Pancreas (tissue), 10 donors: ENCODE results near the gene ADGRV1. TPM values are rescaled to one million over a fixed set of nuclear protein-coding genes. Genes with fewer than 3 reads are reported as not detected.
"Not testable (repeated sequence)": the region's sequence is repeated elsewhere in the genome, so short reads cannot be mapped to it uniquely, and the experiment has no call there.

Source experiments
- ATAC-seq, 4 donors: fragments of 200-7000 bp; cut with Tn5 transposase; one replicate each; pipeline versions ENCODE4 v1.8.0 to v1.9.1; 2020; ENCODE audit warnings: mild to moderate bottlenecking in 4 of 4, moderate library complexity in 4 of 4
- DNase-seq, 6 donors: peaks; one replicate each; pipeline ENCODE4 v3.0.0-alpha.2; 2020
- FAIRE-seq: peaks from 2 replicates; lab custom pipeline; 2012; peaks lifted over from hg19 to GRCh38; lab: Jason Lieb, UNC
- H3K27ac ChIP-seq, 4 donors: fragments of 200-600 bp; sonication (generic); 1 replicate in 3 of 4; 2 replicates in 1 of 4; pipeline versions ENCODE4 v1.5.0 to v1.8.0; 2020
- H3K27me3 ChIP-seq, 4 donors: fragments of 200-600 bp; one replicate each; pipeline ENCODE4 v1.8.0; 2021
- H3K36me3 ChIP-seq, 3 donors: fragments of 200-600 bp; sonication (generic) in 1 of 3; one replicate each; pipeline versions ENCODE4 v1.5.0 to v1.8.0; 2020 to 2021
- H3K4me1 ChIP-seq, 3 donors: fragments of 200-600 bp; one replicate each; pipeline ENCODE4 v1.8.0; 2021
- H3K4me3 ChIP-seq, 4 donors: fragments of 200-600 bp; sonication (generic) in 2 of 4; one replicate each; pipeline versions ENCODE4 v1.5.0 to v1.8.0; 2020 to 2021
- H3K9me3 ChIP-seq, 4 donors: fragments of 200-600 bp; one replicate each; pipeline ENCODE4 v1.8.0; 2021
- CTCF ChIP-seq, 4 donors: fragments of 200-600 bp; sonication (generic) in 3 of 4; IDR thresholded peaks; one replicate each; pipeline versions ENCODE4 v1.5.0 to v1.8.0; 2021; ENCODE audit warnings: antibody characterized with exemption in 4 of 4
- WGBS, 2 donors: extraction: QIAGEN DNeasy Blood & Tissue Kit; methylation state at CpG; one replicate each; pipeline ENCODE4 v1.1.7; 2013; 5-methylcytosine and 5-hydroxymethylcytosine counted together
- intact Hi-C, 3 donors: fragments of 100-400 bp; cut with DNase I; formaldehyde crosslinking; loops; one replicate each; pipeline versions ENCODE4 v1.11.1 to v1.14.2; 2022
- polyA plus RNA-seq, 2 donors: library from polyadenylated mRNA; stranded (reverse); fragments of 200-250 nt; gene quantifications; one replicate each; pipeline ENCODE4 v1.2.3, GENCODE V29; 2013
- total RNA-seq, 6 donors: library from RNA; stranded (reverse); fragmentation: NEBNext Ultra II Directional in 4 of 6; extraction: Animal tissue kit (Norgen Biotek cat#: 25700) in 4 of 6; gene quantifications; one replicate each; pipeline versions ENCODE4 v1.2.1 to v1.2.4, GENCODE V29; 2021 to 2023
- donor health status: healthy with polysubstance abuse.
- donor health status: DM: no; HTN: no; CAD: no; lungs with moderate emphysema.
- donor health status: DM: no; HTN: no; CAD: no.
- donor health status: control.
- donor health status: control.
- donor health status: Bipolar disorder and iron deficiency.
- donor health status: DM: yes; HTN: yes; CAD: no.
- donor health status: DM: no; HTN: no; CAD: no.
- donor health status: DM: no; HTN: no; CAD: no.
- donor health status: DM: yes; HTN: yes; CAD: no.

The ADGRV1 gene
- total and polyA plus RNA-seq, 8 donors = 3.9 to 6.9 (median 5.4) TPM

- no peak overlapping the region for H3K4me3 ChIP-seq
- 96 to 97% methylated on average over 3 of the region's 3 CpGs for WGBS, 2 donors
- TF ChIP-seq CTCF (IDR thresholded peaks at IDR 0.05) = no peak
- H3K27me3 ChIP-seq = no peaks in the 10 kb centered on the region
- no peaks in the 10 kb centered on the region for H3K36me3 ChIP-seq
- H3K27ac ChIP-seq = no peak overlapping the region
- DNase-seq (no peak), ATAC-seq (no peak), FAIRE-seq (no peak)
- intact Hi-C loops = no loop called here
- no peaks in the 10 kb centered on the region for H3K4me1 ChIP-seq
- H3K9me3 ChIP-seq = no peaks in the 10 kb centered on the region
Observed at GRCh38 chr5:90834711-90835110, 276.1 kb downstream of the ADGRV1 start.

- no peak for ATAC-seq
- Histone ChIP-seq H3K4me3 (no peak overlapping the region), H3K4me1 (no peaks in the 10 kb centered on the region), H3K9me3 (no peaks in the 10 kb centered on the region), H3K36me3 (no peaks in the 10 kb centered on the region), H3K27me3 (no peaks in the 10 kb centered on the region), H3K27ac (no peak overlapping the region)
- DNase-seq = no peak
- FAIRE-seq = no peak
- intact Hi-C loops = no loop called here
- WGBS, 2 donors = 81 to 85% methylated on average over 5 of the region's 5 CpGs
- no peak for TF ChIP-seq CTCF (IDR thresholded peaks at IDR 0.05)
Observed at GRCh38 chr5:90843443-90843842, 284.8 kb downstream of the ADGRV1 start.

- TF ChIP-seq CTCF (IDR thresholded peaks at IDR 0.05) = no peak
- FAIRE-seq (no peak), ATAC-seq (peak; percentile 24 to 76 (median 56)), DNase-seq (peak in 3 of 6 donors; percentile 11 to 22 (median 18))
- Histone ChIP-seq H3K27me3 (no peaks in the 10 kb centered on the region), H3K4me3 (no peak overlapping the region), H3K27ac (no peak overlapping the region), H3K4me1 (no peaks in the 10 kb centered on the region), H3K9me3 (no peaks in the 10 kb centered on the region), H3K36me3 (no peaks in the 10 kb centered on the region)
- WGBS, 2 donors = 41 to 49% methylated on average over 5 of the region's 5 CpGs
- intact Hi-C loops = no loop called here
Observed at GRCh38 chr5:90844931-90845330, 286.3 kb downstream of the ADGRV1 start.

- H3K27me3 ChIP-seq = no peaks in the 10 kb centered on the region
- 88 to 91% methylated on average over 7 of the region's 7 CpGs for WGBS, 2 donors
- H3K4me1 ChIP-seq = no peaks in the 10 kb centered on the region
- H3K4me3 ChIP-seq = no peak overlapping the region
- intact Hi-C loops = no loop called here
- no peaks in the 10 kb centered on the region for H3K9me3 ChIP-seq
- FAIRE-seq (no peak), ATAC-seq (no peak), DNase-seq (no peak)
- no peak for TF ChIP-seq CTCF (IDR thresholded peaks at IDR 0.05)
- no peak overlapping the region for H3K27ac ChIP-seq
- H3K36me3 ChIP-seq = no peaks in the 10 kb centered on the region
Observed at GRCh38 chr5:90845723-90846554, 287.3 kb downstream of the ADGRV1 start.

GRCh38 chr5:90847606-90848005 is 289.0 kb downstream of the ADGRV1 start:
- DNase-seq = peak in 2 of 6 donors; percentile 11 to 69
- H3K4me1 ChIP-seq, H3K4me3 ChIP-seq, H3K27ac ChIP-seq, intact Hi-C loops, H3K36me3 ChIP-seq, ATAC-seq, H3K27me3 ChIP-seq, H3K9me3 ChIP-seq, FAIRE-seq: not testable (repeated sequence)
- 97 to 98% methylated on average over 24 of the region's 24 CpGs for WGBS, 2 donors
